Left cardiac atrium (tissue), 4 donors: Measurements from ENCODE around the gene ZNF280B. TPM values are rescaled to one million over a fixed set of nuclear protein-coding genes. Genes with fewer than 3 reads are reported as not detected.
"Not testable (repeated sequence)": the region's sequence is repeated elsewhere in the genome, so short reads cannot be mapped to it uniquely, and the experiment has no call there.

Experiments used
- ATAC-seq, 2 donors: fragments of 200-7000 bp; cut with Tn5 transposase; one replicate each; pipeline ENCODE4 v1.9.1; 2020; ENCODE audit warnings: mild to moderate bottlenecking in 2 of 2, moderate library complexity in 2 of 2
- DNase-seq: peaks from one replicate; pipeline ENCODE4 v3.0.0-alpha.2; 2020
- intact Hi-C, 2 donors: fragments of 100-400 bp; cut with DNase I; formaldehyde crosslinking; loops; one replicate each; pipeline versions ENCODE4 v1.14.1 to v1.15.1; 2022 to 2023
- total RNA-seq, 2 donors: library from RNA; stranded (reverse); fragmentation: NEBNext Ultra II Directional; extraction: Animal tissue kit (Norgen Biotek cat#: 25700); gene quantifications; one replicate each; pipeline ENCODE4 v1.2.1, GENCODE V29; 2021
- donor health status: DM: no; HTN: yes; CAD: no.
- donor health status: DM: no; HTN: yes; CAD: no; lungs with severe emphysema.
- donor health status: DM: yes; HTN: yes; CAD: no.
- donor health status: Dilated cardiomyopathy.

Gene ZNF280B
- total RNA-seq, 2 donors from 2014 or later: 1.4 to 1.9 TPM

GRCh38 chr22:22536916-22537315 lies 28.4 kb upstream of the ZNF280B start:
- intact Hi-C loops: no loop called here
- ATAC-seq (no peak), DNase-seq (no peak)

GRCh38 chr22:22536515-22536914 lies 28.0 kb upstream of the ZNF280B start:
- ATAC-seq: no peak
- DNase-seq: no peak
- intact Hi-C loops: no loop called here

GRCh38 chr22:22535662-22536061 lies 27.1 kb upstream of the ZNF280B start:
- ATAC-seq (no peak), DNase-seq (no peak)
- intact Hi-C loops: no loop called here

DNA sequence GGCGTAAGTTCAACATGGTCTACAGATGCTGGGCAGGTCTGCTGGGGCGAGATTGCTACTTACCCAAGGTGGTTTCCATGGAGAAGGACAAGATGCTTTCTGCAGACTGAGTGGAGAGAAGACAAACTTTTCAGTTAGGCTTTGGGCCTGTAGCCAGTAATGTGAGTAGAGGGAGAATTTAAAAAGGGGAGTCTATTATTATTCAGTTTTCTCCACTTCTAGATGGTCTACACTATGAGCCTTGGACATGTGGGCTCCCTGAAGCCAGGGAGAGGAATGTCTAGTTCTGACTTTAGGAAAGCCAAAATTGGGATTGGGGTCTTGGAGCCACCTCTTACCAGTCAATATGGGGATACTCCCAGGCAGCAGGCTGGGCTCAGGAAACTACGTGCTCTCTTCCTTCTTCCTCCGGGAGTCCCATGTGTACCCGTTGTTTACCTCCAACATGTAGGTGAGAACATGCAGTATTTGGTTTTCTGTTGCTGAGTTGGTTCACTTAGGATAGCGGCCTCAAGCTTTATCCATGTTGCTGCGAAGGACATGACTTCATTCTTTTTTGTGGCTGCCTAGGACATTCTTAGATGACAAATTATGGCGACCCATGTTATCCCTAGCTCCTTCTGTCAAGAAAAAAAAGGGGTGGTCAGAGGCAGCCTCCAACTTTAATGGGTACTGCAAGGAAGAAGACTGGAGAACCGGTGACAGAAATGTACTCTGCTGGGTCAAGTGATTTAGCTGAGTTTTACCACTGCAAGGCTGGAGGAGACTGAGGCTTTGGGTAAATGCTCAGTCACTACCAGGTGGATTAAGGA lies 26.3 kb upstream of the ZNF280B start:
- ATAC-seq: no peak
- no peak for DNase-seq
- intact Hi-C loops: no loop called here

DNA sequence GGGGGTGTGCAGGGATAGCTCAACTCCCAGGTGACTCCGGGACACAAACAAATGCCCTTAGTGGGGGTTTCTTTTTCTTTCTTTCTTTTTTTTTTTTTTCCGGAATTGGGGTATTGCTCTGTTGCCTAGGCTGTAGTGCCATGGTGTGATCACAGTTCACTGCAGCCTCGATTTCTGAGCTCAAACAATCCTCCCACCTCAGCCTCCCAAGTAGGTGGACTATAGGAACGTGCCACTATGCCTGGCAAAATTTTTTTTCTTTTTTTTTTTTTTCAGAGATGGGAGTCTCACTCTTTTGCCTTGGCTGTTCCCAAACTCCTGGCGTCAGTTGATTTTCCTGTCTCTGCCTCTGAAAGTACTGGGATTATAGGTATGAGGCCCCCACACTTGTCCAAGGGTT lies 25.3 kb upstream of the ZNF280B start:
- ATAC-seq (no peak), DNase-seq (no peak)
- intact Hi-C loops: no loop called here

DNA sequence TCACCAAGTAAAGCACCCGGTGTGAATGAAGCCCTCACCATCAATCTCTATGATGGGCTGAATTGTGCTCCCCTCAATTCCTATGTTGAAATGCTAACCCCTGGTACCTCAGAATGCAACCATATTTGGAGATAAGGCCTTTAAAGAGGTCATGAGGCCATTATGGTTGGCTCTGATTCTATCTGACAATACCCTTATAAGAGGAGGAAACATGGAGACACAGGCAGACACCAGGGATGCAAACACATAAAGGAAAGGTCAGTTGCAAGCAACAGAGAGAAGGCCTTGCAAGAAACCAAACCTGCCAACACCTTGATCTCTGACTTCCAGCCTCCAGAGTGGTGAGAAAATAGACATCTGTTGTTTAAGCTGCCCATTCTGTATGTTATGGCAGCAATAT lies 24.9 kb upstream of the ZNF280B start:
- DNase-seq (no peak), ATAC-seq (no peak)
- intact Hi-C loops: no loop called here

GRCh38 chr22:22532547-22533071 lies 24.1 kb upstream of the ZNF280B start:
- DNase-seq, ATAC-seq, intact Hi-C loops: not testable (repeated sequence)

DNA sequence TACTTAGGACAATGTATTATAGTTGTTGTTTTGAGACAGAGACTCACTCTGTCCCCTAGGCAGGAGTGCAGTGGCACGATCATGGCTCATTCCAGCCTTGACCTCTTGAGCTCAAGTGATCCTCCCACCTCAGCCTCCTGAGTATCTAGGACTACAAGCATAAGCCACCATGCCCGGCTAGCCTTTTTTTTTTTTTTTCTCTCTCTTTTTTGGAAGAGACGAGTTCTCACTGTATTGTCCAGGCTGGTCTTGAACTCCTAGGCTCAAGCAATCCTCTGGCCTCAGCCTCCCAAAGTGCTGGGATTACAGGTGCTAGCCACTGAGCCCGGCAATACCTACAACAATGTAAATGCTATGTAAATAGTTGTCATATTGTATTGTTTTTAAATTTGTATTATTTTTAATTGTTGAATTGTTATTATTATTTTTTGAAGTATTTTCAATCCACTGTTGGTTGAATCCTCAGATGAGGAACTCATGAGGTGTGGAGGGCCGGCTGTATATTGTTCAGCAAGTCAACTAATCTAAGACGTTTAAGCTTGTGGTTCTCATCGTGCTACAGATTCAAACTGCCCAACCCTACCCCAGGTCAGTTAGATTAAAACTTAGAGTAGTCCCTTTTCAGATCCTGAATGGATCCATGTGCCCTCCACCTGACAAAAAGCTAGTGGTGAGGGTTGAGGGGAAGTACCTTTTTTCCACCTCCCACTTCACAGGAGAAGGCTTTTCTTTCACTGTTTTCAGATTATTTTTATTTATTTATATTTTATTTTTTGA lies 23.4 kb upstream of the ZNF280B start:
- intact Hi-C loops: no loop called here
- DNase-seq (no peak), ATAC-seq (no peak)

- ATAC-seq (no peak), DNase-seq (no peak)
- intact Hi-C loops: no loop called here
Observed at GRCh38 chr22:22528780-22529179, 20.2 kb upstream of the ZNF280B start.

GRCh38 chr22:22527312-22527711 lies 18.8 kb upstream of the ZNF280B start:
- no peak for DNase-seq
- no peak for ATAC-seq
- intact Hi-C loops: no loop called here

- ATAC-seq: no peak
- DNase-seq: no peak
- intact Hi-C loops: no loop called here
Observed at GRCh38 chr22:22526125-22526912, 17.8 kb upstream of the ZNF280B start.

- DNase-seq (no peak), ATAC-seq (no peak)
- intact Hi-C loops: no loop called here
Observed at GRCh38 chr22:22523494-22523893, 15.0 kb upstream of the ZNF280B start.

DNA sequence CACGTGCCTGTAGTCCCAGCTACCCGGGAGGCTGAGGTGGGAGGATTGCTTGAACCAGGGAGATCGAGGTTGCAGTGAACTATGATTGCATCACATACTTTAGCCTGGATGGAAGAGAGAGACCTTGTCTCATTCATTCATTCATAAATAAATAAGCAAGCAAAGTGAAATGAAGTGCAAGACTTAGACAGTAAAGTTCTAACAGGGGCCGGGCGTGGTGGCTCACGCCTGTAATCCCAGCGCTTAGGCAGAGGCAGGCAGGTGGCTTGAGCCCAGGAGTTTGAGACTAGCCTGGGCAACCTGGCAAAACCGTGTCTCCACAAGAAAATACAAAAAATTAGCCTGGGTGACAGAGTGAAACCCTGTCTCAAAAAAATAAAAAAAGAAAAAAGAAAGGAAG lies 13.1 kb upstream of the ZNF280B start:
- intact Hi-C loops: no loop called here
- ATAC-seq (no peak), DNase-seq (no peak)

DNA sequence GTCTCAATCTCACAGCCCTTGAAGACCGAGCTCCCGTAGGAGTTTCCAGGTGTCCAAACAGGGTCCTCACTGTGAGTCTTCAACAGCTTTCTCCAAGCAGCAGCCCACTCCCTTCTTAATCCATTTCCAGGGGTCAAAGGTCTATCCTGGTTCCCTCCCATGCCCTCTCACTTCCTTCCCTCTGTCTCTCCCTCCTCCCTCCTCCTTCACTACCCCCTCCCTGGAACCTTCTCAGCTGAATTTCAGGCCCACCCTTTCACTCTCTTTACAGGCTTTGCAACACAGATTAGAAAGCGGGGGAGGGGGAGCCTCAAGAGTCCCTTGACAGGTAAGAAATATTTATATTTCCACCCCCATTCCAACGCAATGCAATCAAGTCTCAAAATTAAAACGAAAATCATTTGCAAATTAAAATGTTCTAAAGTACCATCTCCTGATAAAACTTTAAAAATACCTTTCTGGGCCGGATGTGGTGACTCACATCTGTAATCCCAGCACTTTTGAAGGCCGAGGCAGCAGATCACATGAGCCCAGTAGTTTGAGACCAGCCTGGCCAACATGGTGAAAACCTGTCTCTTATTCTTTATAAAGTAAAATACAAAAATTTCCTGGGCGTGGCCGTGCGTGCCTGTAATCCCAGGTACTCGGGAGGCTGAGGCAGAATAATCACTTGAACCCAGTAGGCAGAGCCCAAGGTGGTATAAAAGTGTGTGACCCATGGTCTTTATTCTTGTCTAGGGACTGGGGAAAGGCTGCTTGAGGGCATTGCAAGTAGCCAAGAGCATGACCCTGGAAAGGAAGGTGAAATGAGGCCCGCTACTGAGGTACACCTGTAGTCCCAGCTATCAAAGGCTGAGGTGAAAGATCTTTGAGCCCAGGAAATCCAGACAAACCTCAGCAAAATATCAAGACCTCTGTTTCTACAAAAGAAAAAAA lies 12.4 kb upstream of the ZNF280B start:
- no peak for ATAC-seq
- intact Hi-C loops: no loop called here
- no peak for DNase-seq

GRCh38 chr22:22520020-22520656 lies 11.6 kb upstream of the ZNF280B start, which contains the start of gene ZNF280A:
Gene ZNF280A, minus strand, starts transcription at chr22:22520270. Its CDS starts 4,640 bp downstream, at chr22:22515630.
- ATAC-seq (no peak), DNase-seq (no peak)
- intact Hi-C loops: no loop called here

DNA sequence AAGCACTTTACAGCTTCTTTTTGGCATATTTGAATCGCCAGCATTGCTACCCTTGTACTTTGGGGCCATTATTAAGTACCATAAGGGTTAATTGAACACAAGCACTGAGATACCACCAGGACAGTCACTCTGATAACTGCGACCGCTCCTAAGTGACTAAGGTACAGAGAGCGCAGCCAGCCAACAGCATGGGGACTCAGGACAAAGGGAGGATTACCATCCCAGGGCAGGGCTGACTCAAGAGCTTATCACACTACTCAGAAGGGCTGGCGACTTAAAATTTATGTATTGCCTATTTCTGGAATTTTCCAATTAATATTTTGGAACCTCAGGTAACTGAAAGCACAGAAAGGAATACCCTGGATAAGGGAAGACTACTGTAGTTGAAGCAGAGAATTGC lies 11.0 kb upstream of the ZNF280B start:
- DNase-seq (no peak), ATAC-seq (no peak)
- intact Hi-C loops: no loop called here

DNA sequence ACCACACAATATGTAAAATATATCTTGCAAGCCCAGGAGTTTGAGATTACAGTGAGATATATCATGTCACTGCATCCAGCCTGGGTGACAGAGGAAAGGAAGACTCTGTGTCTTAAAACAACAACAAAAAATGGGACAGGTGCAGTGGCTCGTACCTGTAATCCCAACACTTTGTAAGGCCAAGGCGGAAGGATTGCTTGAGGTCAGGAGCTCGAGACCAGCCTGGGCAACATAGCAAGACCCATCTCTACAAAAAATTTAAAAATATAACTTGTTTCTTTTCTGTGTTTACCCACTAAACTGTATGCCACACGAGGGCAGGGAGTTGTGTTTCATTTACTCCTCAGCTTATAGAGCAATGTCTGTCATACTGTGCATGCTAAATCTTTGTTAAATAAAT lies 8.4 kb upstream of the ZNF280B start:
- ATAC-seq (no peak), DNase-seq (no peak)
- intact Hi-C loops: no loop called here

DNA sequence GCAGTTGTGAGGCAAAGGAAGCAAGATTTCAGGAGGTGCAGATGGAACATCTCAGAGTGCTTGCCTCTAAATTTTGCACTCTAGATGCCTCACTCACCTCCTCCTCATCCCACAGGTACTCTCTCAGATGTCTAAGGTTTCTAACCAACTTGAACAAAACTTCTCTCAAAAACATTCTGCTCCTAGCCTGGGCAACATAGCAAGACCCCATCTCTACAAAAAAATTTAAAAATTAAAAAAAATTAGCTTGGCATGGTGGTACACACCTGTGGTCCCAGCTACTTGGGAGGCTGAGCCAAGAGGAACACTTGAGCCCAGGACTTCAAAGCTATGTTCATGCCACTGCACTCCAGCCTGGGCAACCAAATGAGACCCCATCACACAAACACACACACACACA lies 7.3 kb upstream of the ZNF280B start:
- intact Hi-C loops: no loop called here
- DNase-seq (no peak), ATAC-seq (no peak)
